AG04449 (cell line): ENCODE measurements around the gene PCYT1A.
"Not testable (repeated sequence)": the region's sequence is repeated elsewhere in the genome, so short reads cannot be mapped to it uniquely, and the experiment has no call there.

ENCODE experiments used
- CTCF ChIA-PET: fragments of 350-600 bp; formaldehyde crosslinking; extraction: SDS; loops from one replicate; lab custom pipeline; 2021; ENCODE audit warnings: antibody characterized with exemption; lab: Yijun Ruan, JAX
- POLR2A ChIA-PET: fragments of 400-600, 350-600 bp; formaldehyde crosslinking; extraction: SDS; loops from one replicate; lab custom pipeline; 2020; ENCODE audit warnings: antibody characterized with exemption, inconsistent platforms; lab: Yijun Ruan, JAX
- DNase-seq: peaks from one replicate; pipeline ENCODE4 v3.0.0-alpha.2; 2010; ENCODE audit warnings: low read depth, low spot score
- H3K4me3 ChIP-seq: 2 replicates; pipeline ENCODE4 v1.5.1; 2011; ENCODE audit warnings: low read depth, mild to moderate bottlenecking, control low read depth, low read length
- CTCF ChIP-seq: IDR thresholded peaks from one replicate; pipeline ENCODE4 v1.5.1; 2011; ENCODE audit warnings: mild to moderate bottlenecking, moderate library complexity, low read length, control low read depth, inconsistent platforms; ENCODE audit not compliant: insufficient read depth; ENCODE audit errors: missing control alignments

PCYT1A gene

GRCh38 chr3:196315821-196316220 lies 28.3 kb upstream of the PCYT1A start:
- TF ChIP-seq CTCF: no peak
- no peak overlapping the region for H3K4me3 ChIP-seq
- POLR2A ChIA-PET: no interaction called here
- DNase-seq: no peak
- CTCF ChIA-PET: no interaction called here

GRCh38 chr3:196314597-196314996 lies 27.1 kb upstream of the PCYT1A start:
- no peak for TF ChIP-seq CTCF
- ChIA-PET POLR2A (interaction anchor here (0.6 kb wide), 1 partner anchor 27 kb away, joined by 4 read pairs; the partner anchor contains the start of gene PCYT1A), CTCF (no interaction called here)
- no peak overlapping the region for H3K4me3 ChIP-seq
- no peak for DNase-seq

- DNase-seq, H3K4me3 ChIP-seq, POLR2A ChIA-PET, CTCF ChIA-PET: not testable (repeated sequence)
Measured at GRCh38 chr3:196314086-196314485, 26.6 kb upstream of the PCYT1A start.

GRCh38 chr3:196302960-196303359 lies 15.4 kb upstream of the PCYT1A start:
- DNase-seq, H3K4me3 ChIP-seq, POLR2A ChIA-PET, CTCF ChIA-PET: not testable (repeated sequence)

- CTCF ChIA-PET, H3K4me3 ChIP-seq, POLR2A ChIA-PET, DNase-seq: not testable (repeated sequence)
Measured at GRCh38 chr3:196302551-196302950, 15.0 kb upstream of the PCYT1A start.

- TF ChIP-seq CTCF: no peak
- no peak overlapping the region for H3K4me3 ChIP-seq
- POLR2A ChIA-PET: no interaction called here
- CTCF ChIA-PET: interaction anchor here (1.2 kb wide), 1 partner anchor 9 kb away, joined by 3 read pairs; no protein-coding TSS in a partner anchor
- DNase-seq: no peak
Measured at GRCh38 chr3:196298521-196298920, 11.0 kb upstream of the PCYT1A start.

GRCh38 chr3:196292286-196292923 lies 4.9 kb upstream of the PCYT1A start:
- ChIA-PET POLR2A (no interaction called here), CTCF (no interaction called here)
- TF ChIP-seq CTCF: no peak
- no peak overlapping the region for H3K4me3 ChIP-seq
- DNase-seq: no peak

- ChIA-PET CTCF (no interaction called here), POLR2A (interaction anchor here (0.5 to 1.0 kb wide), 2 partner anchors 27 to 30 kb away, joined by 4 to 5 read pairs; partner anchors contain the start of gene DYNLT2B)
- no peak for TF ChIP-seq CTCF
- DNase-seq: no peak
- peak overlapping the region; percentile 98 for H3K4me3 ChIP-seq
Measured at GRCh38 chr3:196288141-196288460, 575 bp upstream of the PCYT1A start.
